GM19463 (cell line): ENCODE data around the gene PTP4A1.

ENCODE experiments used
- ATAC-seq: cut with Tn5 transposase; IDR thresholded peaks from one replicate; pipeline ENCODE4 v1.9.1; 2021; ENCODE audit warnings: mild to moderate bottlenecking, moderate library complexity; ENCODE audit not compliant: unreplicated experiment

Gene PTP4A1

DNA sequence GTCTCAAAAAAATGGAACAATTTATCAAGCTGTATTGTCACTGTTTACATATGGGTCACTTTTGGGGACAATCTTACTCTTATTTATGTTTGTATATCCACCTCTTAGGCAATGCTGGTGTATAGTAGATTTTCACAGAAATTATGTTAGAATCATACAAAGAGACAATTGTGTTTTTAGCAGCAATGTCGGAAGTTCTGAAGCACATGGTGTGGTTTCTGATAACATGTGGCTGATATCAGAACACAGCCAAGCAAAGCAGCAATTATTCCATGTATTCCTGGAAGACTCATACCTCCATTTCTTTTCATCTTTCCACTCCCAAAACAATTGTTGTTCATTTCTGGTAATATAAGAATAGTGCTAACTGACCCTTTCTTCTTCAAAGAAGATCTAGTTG is 17.5 kb upstream of the PTP4A1 start:
- ATAC-seq = no peak

DNA sequence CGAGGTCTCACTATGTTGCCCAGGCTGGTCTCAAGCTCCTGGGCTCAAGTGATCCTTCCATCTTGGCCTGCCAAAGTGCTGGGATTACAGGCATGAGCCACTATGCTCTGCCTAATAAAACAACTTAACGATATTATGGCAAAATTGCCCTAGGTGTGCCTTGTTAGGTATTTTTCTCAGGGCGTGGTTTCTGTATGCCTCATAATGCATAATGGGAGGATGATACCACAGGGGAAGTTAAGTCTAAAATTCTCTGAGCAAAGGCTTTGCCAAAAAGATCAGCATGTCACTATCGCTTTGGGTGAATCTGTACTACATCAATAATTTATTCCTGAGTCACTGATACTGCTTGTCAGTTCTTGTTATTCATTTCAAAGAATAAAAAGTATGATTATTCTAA is 15.9 kb upstream of the PTP4A1 start:
- no peak for ATAC-seq

DNA sequence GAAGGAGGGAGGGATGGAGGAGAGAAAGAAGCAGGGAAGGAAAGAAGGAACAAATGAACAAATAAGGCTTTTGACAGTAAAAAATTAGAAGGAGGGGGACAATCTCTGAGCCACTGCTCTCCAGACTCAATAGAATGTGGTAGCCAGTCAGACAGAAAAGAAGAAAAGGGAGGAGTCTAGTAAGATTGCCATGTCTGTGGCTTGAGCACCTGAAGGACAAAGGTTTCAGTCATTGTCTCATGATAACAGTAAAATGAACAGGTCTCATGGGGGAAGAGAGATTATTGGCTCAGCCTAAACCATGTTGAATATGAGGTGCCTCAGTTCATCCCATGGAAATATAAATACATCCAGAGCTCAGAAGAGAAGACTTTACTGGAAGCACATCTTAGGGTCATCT is 14.0 kb upstream of the PTP4A1 start:
- ATAC-seq = peak; percentile 56

DNA sequence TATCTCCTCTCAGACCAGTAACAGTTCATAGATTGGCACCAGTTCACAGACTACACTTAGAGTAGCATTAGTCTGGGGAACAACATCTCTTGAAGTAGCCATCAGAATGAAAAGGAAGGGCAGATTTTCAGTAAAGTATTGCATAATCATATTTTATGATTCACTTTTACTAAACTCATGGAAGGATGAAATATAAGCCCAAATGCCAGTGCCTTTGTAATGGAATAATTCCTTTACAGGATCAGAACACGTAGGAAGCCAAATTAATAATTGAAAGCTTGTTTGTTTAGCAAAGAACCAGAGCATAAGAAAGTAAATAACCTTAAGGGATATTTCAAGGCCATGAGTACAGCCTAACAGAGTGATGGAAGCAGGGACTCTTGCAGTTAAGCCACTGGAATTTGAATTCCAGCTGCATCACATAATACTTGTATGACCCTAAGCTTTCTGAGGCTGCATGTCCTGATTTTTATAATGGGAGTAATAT is 11.4 kb upstream of the PTP4A1 start:
- no peak for ATAC-seq

DNA sequence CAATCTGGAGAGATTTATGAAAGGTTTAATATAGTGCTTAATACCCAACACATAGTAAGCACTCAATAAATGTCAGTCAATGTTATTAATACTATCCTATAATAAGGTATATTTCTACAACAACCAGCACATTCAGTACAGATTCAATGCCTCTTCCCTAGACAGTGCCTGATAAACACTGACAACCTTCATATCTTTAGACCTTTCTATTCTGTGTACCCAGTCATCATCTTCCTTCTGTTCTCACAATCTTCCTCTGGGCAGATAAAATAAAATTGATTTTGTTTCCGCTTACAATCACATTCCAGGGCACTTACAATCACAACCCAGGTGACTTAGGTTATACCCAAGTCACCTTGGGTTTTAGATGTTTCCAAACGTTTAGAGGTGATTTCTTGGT is 11.0 kb upstream of the PTP4A1 start:
- no peak for ATAC-seq

DNA sequence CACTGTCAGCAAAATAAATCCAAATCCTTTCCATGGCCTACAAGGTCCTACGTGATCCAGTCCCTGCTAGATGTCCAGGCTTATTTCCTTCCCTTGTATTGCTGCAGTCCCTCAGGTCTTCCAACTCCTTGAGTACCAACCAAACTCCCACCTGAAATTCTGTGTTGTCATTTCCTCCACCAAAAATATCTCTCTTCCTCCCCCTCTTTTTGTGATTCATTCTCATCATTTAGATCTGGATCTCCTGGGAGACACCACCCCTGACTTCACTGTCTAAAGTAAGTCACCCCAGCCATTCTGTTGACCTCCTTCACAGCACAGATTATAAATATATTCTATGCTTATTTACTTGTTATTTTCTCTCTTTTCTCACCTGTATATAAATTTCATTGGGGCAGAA is 9.0 kb upstream of the PTP4A1 start:
- no peak for ATAC-seq

DNA sequence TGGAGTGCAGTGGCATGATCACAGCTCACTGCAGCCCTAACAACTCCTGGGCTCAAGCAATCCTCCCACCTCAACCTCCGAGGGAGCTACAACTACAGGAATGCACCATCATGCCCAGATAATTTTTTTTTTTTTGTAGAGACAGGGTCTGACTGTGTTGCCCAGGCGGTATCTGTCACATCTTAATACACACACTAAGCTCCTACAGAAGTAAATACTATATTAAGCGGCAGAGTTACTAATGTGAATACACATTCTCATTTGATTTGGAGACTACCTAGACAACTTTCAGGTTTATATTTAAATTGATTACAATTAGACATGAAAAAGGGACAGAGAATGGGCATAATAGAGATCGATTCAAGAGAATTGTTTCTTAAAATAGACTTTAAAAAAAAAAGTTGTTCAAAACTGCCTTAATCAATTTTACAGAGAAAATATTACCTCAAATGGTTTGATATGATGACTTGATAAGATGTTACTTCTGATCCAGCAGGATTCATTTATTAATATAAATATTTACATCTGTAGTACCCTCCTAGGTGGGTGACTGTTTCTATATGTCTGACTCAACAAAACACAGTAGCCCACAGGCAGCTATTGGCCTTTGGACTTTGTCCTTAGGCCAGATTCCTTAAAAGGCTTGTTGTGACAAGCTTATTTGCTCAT is 7.1 kb upstream of the PTP4A1 start:
- ATAC-seq = no peak

DNA sequence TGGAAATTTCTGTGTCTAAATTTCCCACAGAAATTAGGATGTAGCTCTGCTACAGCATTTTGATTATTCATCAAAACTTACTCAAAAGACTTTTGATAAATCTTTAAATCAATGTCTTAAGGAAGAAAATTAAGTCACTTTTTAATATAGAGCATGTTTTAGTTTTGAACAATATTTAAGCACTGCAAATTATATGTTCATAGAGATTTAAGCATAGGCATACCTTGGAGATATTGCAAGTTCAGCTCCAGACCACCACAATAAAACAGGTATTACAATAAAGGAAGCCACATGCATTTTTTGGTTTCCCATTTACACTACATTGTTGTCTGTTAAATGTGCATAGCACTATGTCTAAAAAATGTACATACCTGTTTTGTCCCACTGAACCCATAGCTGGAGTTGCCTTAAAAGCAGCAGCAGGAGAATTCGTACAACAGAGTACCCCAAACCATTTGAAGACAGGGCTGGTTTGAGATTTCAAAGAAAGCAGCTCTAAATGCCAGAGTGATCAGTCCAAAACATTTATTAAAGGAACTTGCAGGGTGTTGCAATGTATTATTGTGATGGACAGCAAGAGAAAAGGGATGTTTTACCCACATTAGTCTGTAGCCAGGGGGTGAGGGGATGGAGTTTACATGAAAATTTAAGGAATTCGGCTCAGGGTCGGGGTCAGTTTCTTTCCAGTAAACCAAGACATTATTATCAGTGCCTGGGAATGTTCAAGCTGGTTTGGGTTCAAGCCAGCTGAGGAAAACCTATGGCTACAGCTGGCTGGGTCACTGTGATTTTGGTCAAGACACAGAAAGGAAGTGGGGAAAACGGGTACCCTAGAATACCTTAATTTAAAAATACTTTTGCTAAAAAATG is 6.3 kb upstream of the PTP4A1 start:
- no peak for ATAC-seq

DNA sequence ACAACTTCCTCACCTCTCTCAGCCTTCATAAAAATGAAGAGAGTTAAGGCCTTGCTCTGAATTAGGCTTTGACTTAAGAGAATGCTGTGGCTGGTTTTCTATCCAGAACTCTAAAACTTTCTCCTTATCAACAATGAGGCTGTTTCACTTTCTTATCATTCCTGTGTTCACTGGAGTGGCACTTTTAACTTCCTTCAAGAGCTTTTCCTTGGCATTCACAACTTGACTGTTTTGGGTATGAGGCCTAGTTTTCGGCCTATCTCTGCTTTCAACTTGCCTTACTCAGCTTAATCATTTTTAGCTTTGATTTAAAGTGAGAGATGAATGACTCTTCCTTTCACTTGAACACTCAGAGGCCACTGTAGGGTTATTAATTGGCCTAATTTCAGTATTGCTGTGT is 4.3 kb upstream of the PTP4A1 start:
- no peak for ATAC-seq

DNA sequence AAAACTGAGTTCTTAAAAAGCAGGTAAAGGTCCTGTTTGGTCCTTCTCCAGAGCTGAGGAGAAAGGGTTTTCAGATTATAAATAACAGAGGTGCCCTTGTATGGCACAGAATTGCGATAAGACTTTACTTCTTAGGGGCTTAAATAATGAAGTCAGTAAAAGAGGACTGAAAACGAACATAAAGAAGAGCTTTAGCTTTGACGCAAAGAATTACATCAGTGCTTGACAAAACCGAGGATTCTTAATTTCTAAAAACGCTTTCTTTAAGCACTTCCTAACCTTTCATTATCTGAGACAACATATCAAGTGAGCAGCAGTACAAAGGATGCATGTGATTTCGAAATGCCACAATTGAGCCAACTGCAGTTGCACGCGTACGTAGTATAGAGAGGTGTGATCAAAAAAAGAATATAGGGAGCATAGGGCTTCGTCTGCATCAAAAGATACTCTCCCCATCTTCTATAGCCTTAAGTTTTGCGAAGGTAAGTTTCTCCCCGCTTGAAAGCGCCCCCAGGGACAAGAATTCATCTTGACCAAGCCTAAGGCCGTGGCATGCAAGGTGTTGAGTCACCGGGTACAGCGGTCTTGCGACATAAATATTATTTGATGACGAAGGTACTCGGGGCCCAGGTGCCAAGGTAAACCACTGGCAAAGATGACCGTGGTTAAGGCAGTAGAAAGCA is 778 bp upstream of the PTP4A1 start:
- peak; percentile 1 for ATAC-seq

DNA sequence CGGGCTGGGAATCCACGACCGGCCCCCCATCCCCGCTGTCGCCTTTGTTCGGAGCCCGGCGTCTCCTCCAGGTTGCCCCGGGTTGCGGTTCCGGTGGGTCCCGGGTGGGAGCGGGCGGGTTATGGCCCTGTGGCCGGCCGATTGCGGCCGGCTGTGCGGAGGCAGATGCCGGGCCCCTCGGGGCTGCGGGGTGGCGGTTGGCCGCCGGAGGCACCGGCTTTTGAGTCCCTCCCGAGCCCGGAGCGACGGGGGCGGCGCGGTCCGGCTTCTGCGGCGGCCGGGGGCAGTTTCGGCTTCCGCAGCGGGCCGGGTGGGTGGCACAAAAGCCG is 431 bp downstream of the PTP4A1 start:
- peak; percentile 0 for ATAC-seq

DNA sequence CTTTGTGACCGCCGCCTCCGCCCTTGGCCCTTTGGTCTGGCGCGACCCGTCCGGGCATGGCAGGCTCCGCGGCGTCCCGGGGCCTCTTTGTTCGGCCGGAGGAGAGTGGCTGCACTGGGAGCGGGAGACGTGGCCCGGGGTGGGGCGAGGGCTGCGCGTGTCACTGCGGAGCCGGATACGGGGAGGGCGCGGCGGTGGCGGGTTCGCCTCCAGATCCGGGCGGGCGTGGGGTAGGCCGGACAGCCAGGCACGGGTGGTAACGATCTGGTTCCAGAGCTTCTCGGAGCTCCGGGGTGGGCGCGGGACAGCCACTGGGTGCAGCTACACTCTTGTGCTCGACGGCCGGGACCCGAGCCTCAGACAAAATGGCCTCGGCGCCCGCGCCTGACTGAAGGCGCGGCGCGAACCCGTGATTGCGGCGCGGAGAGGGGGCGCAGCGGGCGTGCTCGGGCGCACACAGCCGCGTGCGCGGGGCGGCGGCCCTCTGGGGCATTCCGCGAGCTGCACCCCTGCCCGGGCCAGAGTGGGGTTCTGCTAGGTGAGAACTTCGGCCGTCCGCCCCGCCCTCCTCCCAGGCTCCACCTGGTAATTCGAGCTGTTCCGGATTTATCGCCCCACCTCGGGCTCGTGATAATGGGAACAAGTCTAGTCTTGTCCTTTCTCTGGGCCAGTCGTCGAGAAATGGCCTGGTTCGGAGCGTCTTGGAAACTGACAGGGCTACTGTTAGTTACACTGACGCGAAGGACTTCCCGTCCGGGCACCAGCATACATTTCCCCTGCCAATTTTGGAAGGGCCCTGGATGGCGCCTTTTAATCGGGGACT is 1.0 kb downstream of the PTP4A1 start:
- ATAC-seq = peak; percentile 42

DNA sequence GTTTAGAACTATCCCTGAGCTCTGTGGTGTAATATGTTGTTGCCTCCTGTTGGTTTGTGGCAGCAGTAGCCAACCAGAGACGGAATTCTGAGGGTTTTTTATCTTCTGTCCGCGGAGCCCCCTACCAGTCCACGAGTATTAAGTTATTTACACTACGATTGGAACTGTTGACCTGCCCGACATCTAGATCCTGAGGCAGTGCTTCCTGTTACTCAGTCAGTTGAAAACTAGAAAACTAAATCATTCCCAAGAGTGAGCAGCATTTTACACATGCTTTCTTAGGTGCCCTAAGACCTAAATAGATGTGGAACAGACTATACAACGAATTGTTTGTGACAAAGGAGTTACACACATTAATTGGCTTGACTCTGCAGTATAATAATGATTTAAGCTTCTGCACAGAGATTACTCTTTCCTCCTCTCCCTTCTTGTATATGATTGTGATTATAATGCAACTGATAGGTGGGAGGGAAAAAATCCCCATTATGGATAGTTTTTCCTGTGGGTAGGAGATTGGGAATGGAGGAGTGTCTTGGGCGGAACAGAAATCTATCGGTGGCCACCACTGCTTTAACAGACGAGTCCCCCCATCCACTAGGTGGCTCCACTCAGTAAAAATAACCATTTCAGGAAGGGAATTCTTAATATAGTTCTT is 1.7 kb downstream of the PTP4A1 start:
- ATAC-seq = no peak

DNA sequence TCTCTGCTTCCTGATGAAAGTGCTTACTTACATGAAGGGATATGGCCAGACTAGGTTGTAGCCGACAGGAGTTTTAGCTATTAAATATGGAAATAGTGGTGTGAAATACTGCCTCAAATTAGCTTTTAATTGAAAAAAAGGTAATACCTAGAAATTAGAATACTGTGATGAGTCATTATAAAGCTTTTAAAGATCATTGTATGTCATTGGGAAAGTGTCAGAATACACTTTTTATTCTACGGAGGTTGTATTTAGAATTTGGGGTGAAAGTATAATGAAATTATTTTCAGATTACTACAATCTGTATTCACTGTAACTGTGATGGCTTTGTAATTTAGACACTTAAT is 2.2 kb downstream of the PTP4A1 start:
- no peak for ATAC-seq

DNA sequence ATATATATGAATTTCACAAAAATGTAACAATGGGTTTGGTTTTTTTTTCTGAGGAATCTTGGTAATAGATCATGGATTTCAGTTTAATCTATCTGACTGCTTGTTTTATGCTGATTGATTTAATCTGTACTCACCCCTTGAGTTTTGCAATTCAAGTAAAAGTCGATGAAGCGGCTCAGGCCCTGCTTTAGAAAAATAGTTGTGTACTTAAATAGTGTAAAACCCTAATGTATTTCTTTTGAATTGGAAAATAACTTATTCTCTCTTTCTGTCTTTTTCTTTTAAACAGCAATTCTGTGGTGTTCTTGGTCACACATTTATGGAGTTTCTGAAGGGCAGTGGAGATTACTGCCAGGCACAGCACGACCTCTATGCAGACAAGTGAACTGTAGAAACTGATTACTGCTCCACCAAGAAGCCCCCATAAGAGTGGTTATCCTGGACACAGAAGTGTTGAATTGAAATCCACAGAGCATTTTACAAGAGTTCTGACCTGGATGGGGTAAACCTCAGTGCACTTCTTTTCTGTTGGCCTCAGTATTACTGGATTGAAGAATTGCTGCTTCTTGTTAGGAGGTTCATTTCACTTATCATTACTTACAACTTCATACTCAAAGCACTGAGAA is 4.0 kb downstream of the PTP4A1 start:
- no peak for ATAC-seq

DNA sequence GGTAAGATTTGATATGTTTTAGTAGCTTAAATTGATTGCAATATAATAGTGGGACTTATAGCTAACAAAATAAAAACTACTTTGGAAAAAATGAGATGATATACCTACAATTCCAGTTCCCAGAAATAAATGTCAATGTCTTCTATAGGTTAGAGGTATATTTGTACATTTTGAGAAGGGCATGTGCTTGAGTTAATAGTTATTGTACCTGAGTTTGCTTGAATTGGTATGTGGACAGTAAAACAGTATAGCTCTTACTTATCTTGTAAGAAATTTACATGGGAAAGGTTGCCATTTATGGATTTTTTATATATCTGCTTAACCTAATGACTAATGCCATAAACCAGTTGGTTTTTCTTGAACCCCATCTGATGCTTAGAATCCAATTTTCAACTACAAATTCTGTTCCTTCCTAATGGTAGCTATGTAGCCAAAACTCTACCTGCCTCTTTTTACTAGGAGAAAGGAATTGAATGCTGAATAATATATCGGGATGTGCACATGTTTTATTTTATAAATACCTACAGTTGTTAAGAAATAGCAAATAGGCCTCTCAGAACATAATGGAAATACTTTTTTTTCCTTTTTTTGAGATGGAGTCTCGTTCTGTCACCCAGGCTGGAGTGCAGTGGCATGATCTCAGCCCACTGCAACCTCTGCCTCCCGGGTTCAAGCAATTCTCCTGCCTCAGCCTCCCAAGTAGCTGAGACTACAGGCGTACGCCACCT is 4.9 kb downstream of the PTP4A1 start:
- no peak for ATAC-seq

DNA sequence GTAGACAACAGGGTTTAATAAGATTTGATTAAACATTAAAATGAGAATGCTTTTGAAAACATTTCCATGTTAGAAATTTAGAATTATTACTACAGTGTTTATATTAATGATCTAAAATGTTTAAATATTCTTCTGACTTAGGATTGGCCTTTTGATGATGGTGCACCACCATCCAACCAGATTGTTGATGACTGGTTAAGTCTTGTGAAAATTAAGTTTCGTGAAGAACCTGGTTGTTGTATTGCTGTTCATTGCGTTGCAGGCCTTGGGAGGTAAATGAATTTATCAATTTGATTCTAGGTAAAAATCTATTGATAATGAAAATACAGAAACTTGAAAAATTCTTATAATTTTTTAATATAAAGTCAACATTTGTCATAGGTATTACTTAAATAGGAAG is 6.5 kb downstream of the PTP4A1 start:
- no peak for ATAC-seq

DNA sequence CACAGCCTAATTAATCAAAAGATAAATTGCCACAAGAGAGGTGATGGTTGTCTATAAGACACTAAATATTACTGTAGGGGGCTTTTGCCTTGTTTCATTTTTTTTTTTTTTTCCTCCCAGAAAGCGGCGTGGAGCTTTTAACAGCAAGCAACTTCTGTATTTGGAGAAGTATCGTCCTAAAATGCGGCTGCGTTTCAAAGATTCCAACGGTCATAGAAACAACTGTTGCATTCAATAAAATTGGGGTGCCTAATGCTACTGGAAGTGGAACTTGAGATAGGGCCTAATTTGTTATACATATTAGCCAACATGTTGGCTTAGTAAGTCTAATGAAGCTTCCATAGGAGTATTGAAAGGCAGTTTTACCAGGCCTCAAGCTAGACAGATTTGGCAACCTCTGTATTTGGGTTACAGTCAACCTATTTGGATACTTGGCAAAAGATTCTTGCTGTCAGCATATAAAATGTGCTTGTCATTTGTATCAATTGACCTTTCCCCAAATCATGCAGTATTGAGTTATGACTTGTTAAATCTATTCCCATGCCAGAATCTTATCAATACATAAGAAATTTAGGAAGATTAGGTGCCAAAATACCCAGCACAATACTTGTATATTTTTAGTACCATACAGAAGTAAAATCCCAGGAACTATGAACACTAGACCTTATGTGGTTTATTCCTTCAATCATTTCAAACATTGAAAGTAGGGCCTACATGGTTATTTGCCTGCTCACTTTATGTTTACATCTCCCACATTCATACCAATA is 7.8 kb downstream of the PTP4A1 start:
- no peak for ATAC-seq

DNA sequence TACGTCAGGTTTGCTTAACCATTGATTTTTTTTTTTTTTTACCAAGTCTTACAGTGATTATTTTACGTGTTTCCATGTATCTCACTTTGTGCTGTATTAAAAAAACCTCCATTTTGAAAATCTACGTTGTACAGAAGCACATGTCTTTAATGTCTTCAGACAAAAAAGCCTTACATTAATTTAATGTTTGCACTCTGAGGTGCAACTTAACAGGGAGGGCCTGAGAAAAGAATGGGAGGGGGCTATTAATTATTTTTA is 8.4 kb downstream of the PTP4A1 start:
- ATAC-seq = no peak
